ENCODE data around the gene SLC4A1AP. TPM values are rescaled to one million over a fixed set of nuclear protein-coding genes. Genes with fewer than 3 reads are reported as not detected.
"Not testable (repeated sequence)": the region's sequence is repeated elsewhere in the genome, so short reads cannot be mapped to it uniquely, and the experiment has no call there.

Gene SLC4A1AP
- total RNA-seq, 2 donors from 2014 or later, result 15.0 to 17.2 TPM

- DNase-seq (ENCODE audit: low spot score), result no peak
- intact Hi-C loops (cut with DNase I), result no loop called here
Observed at GRCh38 chr2:27647289-27647688, 16.4 kb upstream of the SLC4A1AP start.

- intact Hi-C loops (cut with DNase I), result no loop called here
- DNase-seq (ENCODE audit: low spot score), result no peak
Observed at GRCh38 chr2:27647737-27648136, 16.0 kb upstream of the SLC4A1AP start.

GRCh38 chr2:27651056-27651455, 12.6 kb upstream of the SLC4A1AP start:
- intact Hi-C loops (cut with DNase I), result no loop called here
- DNase-seq (ENCODE audit: low spot score), result no peak

GRCh38 chr2:27652341-27652740, 11.3 kb upstream of the SLC4A1AP start:
- intact Hi-C loops (cut with DNase I), result no loop called here
- no peak for DNase-seq (ENCODE audit: low spot score)

- no peak for DNase-seq (ENCODE audit: low spot score)
- intact Hi-C loops (cut with DNase I), result no loop called here
Observed at GRCh38 chr2:27652790-27653189, 10.9 kb upstream of the SLC4A1AP start.

GRCh38 chr2:27653397-27653796, 10.3 kb upstream of the SLC4A1AP start:
- intact Hi-C loops (cut with DNase I), result no loop called here

GRCh38 chr2:27655155-27655951, 8.3 kb upstream of the SLC4A1AP start:
- DNase-seq (ENCODE audit: low spot score), result no peak
- intact Hi-C loops (cut with DNase I), result no loop called here

More at GRCh38 chr2:27653397-27653796, 10.3 kb upstream of the SLC4A1AP start:
- no peak for DNase-seq (ENCODE audit: low spot score)

- intact Hi-C loops (cut with DNase I), result no loop called here
- no peak for DNase-seq (ENCODE audit: low spot score)
Observed at GRCh38 chr2:27661371-27661770, 2.3 kb upstream of the SLC4A1AP start.

- DNase-seq (ENCODE audit: low spot score), result no peak
- intact Hi-C loops (cut with DNase I), result no loop called here
Observed at GRCh38 chr2:27664154-27664574, 475 bp downstream of the SLC4A1AP start.

GRCh38 chr2:27664622-27665363, 1.1 kb downstream of the SLC4A1AP start:
- intact Hi-C loops (cut with DNase I), result no loop called here
- DNase-seq (ENCODE audit: low spot score), result no peak

- no peak for DNase-seq (ENCODE audit: low spot score)
- intact Hi-C loops (cut with DNase I), result no loop called here
Observed at GRCh38 chr2:27667446-27667845, 3.8 kb downstream of the SLC4A1AP start.

GRCh38 chr2:27671235-27671634, 7.5 kb downstream of the SLC4A1AP start:
- no peak for DNase-seq (ENCODE audit: low spot score)
- intact Hi-C loops (cut with DNase I), result no loop called here

- intact Hi-C loops (cut with DNase I), result no loop called here
- no peak for DNase-seq (ENCODE audit: low spot score)
Observed at GRCh38 chr2:27672723-27673486, 9.2 kb downstream of the SLC4A1AP start.

GRCh38 chr2:27680571-27680970, 16.9 kb downstream of the SLC4A1AP start:
- intact Hi-C loops (cut with DNase I), result no loop called here
- DNase-seq (ENCODE audit: low spot score), result no peak

GRCh38 chr2:27681841-27682240, 18.2 kb downstream of the SLC4A1AP start:
- no peak for DNase-seq (ENCODE audit: low spot score)
- intact Hi-C loops (cut with DNase I), result no loop called here

- DNase-seq (ENCODE audit: low spot score); intact Hi-C loops (cut with DNase I): not testable (repeated sequence)
Observed at GRCh38 chr2:27682334-27682771, 18.7 kb downstream of the SLC4A1AP start.

GRCh38 chr2:27683390-27684071, 19.8 kb downstream of the SLC4A1AP start:
- peak; percentile 83 for DNase-seq (ENCODE audit: low spot score)
- intact Hi-C loops (cut with DNase I), result no loop called here

- DNase-seq (ENCODE audit: low spot score); intact Hi-C loops (cut with DNase I): not testable (repeated sequence)
Observed at GRCh38 chr2:27685006-27685405, 21.3 kb downstream of the SLC4A1AP start.

- no peak for DNase-seq (ENCODE audit: low spot score)
- intact Hi-C loops (cut with DNase I), result no loop called here
Observed at GRCh38 chr2:27685577-27685976, 21.9 kb downstream of the SLC4A1AP start.

Measured in posterior vena cava (tissue), 2 donors.